Measurements from ENCODE around the gene KCNK15.

The KCNK15 gene

DNA sequence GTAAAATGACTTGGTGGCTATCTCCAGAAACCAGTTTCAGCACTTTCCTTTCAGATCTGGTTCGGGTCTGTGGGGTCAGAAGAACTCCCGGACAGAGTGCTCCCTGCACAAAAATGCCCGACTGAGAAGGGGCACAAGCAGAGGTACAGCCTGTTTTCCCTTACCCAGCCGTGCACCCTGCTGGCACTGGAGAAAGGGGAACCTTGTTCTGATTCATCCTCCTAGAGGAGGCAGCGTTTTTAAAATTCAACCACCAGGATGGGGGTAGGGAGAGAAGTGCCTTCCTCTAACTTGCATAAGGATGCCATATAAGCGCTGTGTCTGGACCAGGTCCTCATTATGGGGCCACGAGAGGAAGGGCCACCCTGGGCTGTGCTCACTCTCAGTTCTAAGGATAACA, 47.1 kb downstream of the KCNK15 start:
- DNase-seq: no peak

DNA sequence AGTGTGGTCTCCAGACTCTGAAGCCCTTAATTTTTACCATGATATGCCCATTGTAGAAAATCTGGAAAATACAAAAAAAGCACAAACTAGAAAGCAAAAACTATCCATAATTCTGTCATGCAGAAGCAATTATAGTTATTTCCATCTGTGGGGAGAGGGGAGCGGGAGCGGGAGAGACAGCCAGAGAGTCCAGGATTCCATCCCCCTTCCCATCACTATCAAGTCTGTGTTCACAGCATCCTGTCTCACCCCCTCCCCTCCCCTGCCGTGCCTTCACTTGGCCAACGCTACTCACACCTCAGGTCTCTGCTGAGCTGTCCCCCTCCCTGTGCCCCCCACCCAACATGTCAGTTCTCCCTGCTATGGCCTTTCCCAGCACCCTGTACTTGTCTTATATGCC, 50.2 kb downstream of the KCNK15 start:
- DNase-seq: no peak

DNA sequence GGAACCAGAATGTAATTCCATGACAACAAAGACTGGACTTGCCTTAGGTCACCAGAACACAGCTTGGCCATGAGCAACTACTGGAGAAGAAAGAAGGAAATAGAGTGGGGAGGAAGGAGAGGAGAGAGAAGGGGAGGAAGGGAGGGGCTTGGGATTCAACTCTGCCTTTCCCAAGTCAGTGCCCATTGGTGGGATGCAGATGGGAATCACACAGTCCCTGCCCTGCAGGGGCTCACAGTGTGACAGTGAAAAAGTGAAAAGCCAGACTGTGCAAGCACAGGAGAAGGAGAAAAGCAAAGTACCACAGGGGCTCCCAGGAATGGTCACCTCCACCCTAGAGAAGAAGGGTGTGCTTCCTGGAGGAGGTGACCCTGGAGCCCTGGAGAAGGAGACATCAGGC, 50.6 kb downstream of the KCNK15 start:
- no peak for DNase-seq

DNA sequence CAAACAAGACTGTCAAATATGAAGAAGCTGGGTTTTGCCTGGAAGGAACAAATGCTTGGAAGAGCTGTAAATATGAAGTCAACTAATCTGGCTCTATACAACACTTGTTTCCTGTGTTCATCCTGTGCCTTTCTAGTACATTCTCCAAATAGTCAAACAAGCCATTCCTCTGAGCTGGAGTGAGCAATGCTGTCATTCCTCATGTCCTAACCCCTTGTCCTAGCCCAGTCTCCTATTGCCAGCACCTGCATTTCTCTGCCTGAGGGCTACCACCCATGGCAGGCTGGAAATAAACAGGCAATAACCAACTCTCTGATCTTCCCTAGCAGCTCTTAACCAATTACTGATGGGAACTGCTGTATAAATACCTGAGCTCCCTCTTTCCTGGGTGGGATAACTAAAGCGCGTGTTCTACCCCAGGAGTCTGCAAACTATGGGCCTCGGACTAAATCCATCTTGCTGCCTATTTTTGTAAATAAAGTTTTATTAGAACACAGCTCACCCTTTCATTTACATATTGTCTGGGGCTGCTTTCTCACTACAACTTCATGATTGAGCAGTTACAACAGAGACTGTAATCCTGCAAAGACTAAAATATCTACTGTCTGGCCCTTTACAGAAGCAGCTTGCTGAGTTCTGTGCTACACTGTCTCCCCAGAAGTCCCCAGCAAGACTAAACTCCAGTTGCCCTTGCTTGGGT, 51.2 kb downstream of the KCNK15 start:
- no peak for DNase-seq

DNA sequence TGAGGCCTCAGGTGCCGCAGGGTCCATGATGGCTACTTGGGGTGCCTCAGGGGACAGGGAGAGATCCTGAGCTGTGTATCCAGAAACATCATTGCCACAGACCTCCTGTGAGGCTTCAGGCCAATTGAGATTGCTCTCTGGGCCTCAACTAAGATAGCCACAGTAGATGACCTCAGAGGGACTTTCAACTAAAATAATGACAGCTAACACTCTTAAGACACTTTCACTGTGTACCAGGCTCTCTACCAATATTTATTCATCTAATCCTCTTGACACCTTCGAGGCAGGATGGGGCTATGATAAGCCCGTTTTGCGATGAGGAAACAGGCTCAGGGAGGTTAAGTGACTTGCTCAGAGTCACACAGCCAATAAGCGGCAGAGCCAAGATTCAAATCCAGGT, 54.0 kb downstream of the KCNK15 start:
- no peak for DNase-seq

DNA sequence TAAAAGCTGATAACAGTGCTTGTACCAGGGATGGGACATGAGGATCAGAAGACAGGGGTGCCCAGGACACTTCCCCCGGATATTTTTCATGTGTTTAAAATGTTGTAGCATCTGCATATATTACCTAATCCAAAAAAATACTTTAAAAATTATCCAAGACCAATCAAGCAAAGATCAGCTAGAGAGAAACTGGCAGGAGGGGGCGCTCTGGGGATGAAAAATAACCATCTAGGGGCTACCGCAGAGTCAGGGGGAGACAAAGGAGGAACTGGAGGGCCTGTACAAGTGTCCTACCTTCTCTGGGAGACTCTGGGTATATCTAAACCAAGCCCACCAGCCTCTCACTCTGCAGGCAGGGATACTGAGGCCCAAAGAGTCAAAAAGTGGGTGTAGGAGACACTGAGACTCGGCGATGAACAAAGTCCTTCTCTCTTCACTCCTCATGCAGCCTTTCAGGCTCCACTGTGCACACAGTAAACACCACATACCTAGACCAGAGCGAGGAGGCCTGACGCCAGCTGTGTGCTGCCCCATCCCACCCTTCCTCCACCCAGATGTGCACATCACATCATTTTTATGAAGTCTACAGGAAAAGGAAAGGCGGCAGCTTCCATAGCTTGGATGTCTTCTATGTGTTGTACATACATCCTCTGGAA, 54.9 kb downstream of the KCNK15 start:
- DNase-seq: peak; percentile 1
